Stimulated activated CD4-positive, alpha-beta T cell treated with anti-CD3 and anti-CD28 coated beads, Interleukin-4, amount 100 ng/mL, for 48 hours (primary cell): Measurements from ENCODE around the gene NR2F1.

Source experiments
- DNase-seq, 2 donors: peaks; one replicate each; pipeline ENCODE4 v3.0.0-alpha.2; 2020; ENCODE audit warnings: low read depth in 2 of 2

Gene NR2F1

DNA sequence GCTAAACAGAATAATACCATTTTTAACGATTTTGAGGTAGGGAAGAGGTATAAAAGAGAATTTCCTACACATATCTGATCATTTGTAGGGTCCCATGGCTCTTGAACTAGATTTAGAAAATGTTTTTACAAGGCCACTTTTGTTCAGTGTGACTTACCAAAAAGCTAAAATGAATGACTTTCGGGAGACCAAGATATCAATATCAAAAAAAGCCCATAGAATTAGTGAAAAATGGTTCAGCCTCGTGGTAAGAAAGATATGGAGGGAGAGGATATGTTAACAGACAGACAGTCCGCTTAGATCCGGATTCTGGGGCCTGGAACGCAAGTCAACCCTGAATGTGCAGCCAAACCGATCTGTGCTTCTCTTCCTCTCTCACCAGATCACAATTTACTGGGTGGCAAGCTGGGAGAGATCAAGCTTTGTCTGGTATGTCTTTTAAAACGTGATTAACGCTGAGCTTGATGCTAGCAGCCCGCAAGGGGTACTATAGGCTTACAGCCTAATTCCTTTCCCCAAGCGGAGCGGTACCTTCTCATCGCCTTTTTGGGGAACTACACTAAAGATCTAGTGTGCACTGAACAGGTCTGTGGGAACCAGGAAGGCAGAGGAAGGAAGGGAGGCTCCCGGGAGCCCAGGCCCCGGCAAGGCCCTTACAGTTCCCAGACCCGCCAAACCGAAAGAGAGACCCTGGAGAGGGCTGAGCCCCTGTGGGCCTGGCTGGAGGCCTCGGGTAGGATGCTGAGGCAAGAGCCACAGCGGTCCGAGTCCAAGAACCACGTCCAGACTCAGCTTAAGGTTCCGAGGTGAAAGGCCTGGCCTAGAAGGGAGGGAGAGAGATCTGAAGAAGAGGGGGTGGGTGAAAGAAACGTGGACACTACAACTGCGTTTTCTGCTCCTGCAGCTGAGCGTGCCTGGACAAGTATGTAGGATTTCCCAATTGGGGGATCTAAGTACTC, 4.9 kb upstream of the NR2F1 start:
- DNase-seq: no peak

DNA sequence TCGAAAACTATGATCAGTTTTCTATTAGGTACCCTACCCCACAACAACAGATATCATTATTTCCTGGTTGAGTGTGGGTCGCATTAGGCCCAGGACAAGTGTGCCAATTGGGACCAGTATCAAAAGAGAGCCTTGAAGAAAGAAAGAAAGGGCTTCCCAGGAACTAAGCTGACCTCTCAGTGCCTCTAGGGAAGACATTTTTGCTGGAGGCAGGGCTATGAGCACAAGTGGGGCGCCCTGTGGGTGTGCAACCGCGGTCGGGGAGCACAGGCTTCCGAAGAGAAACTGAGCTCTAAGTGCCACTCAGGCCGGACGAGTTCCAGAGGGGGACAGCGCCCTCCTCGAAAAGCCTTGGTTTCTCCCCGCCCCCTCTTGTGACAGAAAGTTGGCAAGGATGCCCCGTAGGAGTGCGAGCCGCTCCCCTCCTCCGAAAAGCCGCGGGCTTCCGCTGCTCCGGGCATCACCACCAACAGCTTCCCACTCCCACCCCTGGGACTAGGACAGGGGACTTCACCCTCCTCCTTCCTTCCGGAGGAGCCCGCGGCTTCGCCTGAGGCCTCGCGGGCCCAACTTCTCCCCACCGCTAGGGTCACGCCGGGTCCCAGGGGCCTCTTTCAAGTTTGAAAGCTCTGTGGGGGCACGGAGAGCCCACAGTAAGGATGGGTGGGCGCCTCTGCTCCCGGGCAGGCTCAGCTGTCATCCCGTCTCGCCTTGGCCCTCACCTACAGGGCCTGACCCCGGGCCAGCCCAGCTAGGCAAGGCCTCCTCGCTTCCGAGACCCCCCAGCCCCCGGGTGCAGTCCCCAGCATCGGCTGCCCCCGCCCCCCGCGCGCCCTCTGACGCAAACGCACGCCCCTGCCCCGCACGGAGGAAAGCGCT, 4.0 kb upstream of the NR2F1 start:
- DNase-seq: no peak

DNA sequence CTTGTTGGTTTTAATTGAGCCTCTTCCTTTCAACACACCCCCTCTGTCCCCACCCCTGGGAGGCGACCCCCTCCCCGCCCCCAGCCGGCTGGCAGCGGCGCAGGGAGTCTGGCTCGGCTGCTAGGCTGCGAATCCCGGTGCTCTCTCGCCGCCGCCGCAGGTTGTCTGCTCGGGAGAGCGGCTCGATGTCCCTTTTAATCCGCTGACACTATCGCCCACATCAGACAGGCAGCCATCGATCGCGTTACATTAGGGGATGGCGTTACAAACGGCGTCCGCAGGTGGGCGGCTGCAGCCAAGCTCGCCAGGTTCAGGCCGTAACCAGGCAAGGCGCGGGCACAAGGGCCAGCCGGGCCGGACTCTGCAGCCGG, 3.3 kb upstream of the NR2F1 start:
- DNase-seq: no peak

DNA sequence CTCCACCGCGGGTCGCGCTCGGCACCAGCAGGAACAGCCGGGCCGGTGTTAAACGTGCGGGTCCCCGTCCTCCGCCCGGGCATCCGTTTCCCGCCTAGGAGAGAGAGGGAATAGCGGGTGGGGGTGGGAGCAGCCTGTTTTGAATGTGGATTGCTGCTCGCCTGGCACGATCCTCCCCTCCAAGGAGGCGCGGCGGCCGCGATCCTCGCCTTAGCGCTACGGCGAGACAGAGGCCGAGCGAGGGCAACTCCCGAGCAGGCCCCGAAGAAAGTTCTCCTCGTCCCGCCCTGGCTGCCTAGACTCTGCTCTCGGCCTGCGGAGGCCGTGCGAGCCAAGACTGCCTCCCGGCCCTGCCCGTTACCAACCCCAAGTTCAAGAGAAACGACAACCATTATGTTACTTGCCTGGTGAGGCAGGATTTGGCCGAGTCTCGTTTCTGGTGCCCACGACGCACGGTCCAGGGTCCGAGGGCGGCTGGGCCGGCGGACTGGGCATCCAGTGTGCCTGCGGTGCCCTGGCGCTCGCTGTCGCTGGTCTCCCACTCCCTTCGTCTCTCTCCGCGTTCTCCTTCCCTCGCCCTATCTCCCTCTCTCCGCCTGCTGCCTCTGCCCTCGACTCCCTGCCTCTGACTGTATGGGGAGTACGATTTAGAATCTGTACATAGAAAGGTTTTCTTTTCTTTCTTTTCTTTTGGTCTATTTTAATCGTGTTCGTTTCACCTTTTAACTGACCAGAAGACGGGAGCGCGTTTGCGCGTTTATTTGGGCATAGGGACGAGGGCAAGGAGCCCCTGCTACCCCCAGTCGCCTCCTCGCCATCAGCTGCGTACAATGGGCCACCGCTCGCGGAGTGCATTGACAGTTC, 2.7 kb upstream of the NR2F1 start:
- no peak for DNase-seq

DNA sequence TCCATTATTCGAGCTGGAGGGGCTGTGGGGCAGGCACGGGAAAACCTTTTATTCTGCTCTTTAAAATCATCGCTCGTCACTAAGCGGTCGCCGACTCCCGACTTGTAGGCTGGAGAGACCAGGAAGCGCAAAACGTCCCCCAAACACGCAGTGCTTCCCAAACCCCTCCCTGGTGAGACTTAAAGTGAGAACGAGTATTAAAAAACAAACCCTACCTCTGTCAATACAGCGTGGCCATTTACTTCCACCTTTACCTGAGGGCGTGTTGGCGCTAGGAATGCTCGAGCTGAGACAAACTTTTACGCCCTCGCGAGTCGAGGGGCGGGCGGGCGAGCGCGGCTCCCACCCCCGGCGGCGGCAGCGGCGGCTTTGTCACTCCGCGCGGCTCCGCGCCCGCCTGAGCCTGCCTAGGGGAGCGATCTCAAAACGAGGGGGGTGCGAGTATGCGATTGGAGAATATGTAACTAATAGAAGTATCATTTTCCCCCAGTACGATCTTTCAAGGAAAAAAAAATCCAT, 2.0 kb upstream of the NR2F1 start, which contains the start of gene NR2F1-AS1:
Gene NR2F1-AS1, minus strand, starts transcription at position 293 of the 519 bp plus-strand sequence.
- no peak for DNase-seq

DNA sequence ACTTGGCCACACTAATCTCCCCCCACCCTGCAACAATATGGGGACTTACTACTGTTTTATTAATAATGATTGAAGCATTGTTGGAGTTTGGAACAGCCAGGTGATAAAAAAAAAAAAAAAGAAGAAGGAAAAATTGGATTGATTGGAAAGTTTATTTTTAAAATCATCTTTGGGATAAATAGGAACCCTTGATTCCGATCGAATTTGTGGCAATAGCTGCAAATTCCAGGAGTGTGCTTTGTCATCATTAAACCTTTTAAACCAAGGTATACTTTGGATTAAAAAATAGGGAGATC, 907 bp upstream of the NR2F1 start:
- DNase-seq: no peak

DNA sequence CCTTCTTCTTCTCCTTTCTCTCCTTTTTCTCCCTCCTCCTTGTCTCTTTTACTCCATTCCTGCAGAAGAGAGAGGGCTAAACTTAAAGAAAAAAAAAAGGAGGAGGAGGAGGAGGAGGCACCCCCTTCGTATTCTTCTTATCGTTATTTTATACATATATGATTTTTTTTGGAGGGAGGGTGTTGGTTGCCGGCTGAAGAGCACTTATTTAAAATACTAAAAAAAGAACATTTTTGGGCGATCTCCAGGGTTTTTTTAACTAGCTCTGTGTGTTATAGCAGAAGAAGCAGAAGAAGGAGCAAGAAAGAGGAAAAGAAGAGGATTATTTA, 381 bp downstream of the NR2F1 start:
- no peak for DNase-seq

DNA sequence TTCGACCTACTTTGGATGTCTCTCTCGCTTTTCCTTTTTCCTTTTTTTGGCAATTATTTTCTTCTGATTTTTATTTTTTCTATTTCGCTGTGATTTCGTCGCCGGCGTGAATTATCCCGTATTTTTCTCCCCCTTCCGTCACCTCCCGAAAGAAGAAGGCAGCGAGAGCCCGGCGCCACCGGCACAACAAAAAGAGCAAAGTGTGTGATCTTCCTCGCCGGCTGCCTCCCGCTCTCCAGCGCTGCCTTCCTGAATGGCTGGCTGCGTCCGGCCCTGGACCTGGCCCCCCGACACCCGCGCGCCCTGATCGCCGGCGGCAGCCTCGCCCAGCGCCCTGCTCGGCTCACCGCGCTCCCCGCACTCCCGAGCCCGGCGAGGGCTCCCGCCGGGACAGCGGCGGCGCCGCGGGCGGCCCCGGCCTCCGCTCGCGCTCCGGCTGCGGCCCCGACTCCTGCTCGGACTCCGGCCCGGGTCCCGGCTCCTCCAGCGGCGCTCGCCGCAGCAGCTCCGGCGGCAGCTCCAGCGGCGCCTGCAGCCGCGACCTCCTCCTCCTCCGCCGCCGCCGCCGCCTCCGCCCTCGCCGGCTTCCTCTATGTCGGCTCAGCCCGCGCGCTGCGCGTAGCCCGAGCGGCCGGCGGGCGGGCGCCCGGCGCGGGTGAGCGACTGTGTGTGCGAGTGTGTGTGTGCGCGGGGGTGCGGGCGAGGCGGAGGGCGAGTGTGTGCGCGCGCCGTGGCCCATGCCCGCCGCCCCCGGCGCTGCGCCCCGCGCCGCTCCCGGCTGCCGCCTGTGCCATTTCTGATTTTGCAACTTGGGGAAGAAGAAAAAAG, 960 bp downstream of the NR2F1 start:
- no peak for DNase-seq

DNA sequence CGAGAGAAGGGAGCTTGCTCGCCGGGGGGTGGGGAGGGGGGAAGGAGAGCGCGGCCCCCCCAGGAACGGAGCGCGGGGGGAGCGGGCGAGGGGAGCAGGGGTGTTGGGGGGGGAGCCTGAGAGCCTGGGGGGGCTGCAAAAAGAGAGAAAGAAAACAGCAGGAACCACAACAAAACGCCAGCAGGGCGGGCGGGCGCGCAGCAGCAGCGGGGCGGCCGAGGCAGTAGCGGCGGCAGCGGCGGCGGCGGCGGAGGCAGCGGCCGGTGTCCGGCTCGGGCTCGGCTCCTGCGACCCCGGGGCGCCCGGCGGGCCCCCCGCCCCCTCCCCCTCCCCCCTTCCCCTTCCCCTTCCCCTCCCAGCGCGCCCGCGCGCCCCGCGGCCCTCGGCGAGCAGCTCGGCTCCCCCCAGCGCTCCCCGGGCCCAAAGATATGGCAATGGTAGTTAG, 1.6 kb downstream of the NR2F1 start:
- no peak for DNase-seq

DNA sequence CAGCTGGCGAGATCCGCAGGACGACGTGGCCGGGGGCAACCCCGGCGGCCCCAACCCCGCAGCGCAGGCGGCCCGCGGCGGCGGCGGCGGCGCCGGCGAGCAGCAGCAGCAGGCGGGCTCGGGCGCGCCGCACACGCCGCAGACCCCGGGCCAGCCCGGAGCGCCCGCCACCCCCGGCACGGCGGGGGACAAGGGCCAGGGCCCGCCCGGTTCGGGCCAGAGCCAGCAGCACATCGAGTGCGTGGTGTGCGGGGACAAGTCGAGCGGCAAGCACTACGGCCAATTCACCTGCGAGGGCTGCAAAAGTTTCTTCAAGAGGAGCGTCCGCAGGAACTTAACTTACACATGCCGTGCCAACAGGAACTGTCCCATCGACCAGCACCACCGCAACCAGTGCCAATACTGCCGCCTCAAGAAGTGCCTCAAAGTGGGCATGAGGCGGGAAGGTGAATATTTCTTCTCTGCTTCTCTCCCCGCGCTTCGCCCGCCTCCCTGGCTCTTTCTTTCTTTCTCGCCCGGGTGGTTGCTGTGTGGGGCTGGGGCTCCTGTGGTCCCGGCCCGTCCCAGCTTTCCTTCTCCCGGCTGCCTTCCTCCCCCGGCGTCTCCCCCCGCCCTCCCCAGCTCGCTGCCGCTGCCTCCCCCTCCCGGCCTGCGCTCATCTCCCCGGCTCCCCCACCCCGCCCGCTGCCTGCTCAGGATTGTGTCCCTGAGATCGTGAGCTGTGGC, 2.2 kb downstream of the NR2F1 start:
- DNase-seq: no peak

DNA sequence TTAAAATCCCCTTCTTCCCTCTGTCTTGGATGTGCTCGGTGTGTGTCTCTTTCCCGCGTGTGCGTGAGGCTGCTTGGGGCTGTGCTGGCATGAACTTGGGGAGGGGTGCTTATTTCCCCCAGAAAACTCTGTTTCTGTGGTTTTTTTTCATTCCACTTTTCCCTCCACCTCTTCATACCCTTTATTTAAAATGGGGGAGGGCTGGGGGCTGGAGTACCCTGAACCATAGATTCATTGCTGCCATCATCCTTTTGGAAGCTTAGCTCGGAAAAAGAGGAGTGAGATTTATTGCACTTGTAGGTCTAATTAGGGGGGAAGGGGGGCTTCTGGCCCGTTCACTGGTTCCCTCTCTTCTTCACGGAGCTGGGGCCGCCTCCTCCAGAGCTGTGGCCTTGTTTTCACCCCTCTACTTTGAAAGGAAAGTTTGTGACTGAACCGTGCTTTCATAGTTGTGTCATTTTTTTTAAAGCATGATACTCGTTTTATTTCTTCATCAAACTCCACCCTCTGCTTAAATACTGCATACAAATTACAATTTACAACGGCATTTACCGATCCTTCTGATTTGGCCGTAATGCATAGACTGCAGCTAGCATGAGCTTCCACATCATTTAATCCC, 2.9 kb downstream of the NR2F1 start:
- DNase-seq: no peak

DNA sequence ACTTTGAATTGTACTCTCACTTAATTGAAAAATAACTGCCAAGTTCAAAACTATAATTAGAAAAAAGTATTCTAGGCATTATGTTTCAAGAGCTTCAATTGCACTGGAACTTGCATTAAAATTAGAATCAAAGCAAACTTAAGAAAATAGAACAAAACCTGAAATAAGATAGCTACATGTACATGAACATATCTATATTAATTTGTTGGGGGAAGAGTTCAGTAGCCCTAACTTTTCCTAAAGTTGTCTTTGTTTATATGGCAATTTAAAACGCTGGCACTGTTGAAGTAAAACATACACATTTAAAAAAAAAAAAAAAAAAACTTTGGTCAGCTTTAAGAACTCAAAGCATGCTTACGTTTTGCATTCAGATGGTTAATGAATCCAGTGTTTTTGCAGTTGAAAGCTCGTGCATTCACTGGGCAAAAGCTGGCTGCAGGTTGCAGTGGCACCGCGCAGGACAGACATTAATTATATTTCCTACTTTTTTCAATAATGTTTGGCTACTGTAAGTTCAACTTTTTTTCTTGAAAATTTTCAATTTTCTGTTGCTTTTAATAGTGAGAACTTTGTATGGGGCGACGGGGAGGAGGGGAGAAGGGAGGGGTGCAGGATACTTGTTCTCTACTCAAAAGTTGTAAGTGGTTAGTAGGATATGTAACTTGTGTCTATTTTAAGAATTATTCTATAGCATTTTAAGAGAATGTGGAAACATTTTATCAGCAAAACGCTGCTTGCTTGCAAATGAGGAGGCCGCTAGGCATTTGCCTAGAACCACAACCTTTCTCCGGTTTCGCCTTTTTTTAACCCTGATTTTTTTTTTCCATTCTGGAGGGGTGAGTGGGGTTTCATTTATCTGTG, 3.9 kb downstream of the NR2F1 start:
- no peak for DNase-seq

DNA sequence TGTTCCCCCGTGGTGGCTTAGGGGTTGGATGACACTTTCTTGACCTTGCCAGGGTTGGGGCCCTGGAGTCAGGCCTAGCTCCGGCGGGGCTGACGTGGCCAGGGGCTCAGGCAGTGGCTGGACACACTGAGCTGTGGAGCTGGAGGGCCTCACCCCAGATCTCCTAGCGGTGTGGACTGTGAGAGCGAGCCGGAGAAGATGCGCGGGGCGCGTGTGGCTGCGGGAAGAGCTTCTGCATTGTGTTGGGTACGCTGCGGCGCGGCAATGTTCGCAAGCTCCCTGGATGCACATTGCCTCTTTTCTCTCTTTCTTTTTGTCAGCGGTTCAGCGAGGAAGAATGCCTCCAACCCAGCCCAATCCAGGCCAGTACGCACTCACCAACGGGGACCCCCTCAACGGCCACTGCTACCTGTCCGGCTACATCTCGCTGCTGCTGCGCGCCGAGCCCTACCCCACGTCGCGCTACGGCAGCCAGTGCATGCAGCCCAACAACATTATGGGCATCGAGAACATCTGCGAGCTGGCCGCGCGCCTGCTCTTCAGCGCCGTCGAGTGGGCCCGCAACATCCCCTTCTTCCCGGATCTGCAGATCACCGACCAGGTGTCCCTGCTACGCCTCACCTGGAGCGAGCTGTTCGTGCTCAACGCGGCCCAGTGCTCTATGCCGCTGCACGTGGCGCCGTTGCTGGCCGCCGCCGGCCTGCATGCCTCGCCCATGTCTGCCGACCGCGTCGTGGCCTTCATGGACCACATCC, 4.8 kb downstream of the NR2F1 start:
- DNase-seq: no peak

DNA sequence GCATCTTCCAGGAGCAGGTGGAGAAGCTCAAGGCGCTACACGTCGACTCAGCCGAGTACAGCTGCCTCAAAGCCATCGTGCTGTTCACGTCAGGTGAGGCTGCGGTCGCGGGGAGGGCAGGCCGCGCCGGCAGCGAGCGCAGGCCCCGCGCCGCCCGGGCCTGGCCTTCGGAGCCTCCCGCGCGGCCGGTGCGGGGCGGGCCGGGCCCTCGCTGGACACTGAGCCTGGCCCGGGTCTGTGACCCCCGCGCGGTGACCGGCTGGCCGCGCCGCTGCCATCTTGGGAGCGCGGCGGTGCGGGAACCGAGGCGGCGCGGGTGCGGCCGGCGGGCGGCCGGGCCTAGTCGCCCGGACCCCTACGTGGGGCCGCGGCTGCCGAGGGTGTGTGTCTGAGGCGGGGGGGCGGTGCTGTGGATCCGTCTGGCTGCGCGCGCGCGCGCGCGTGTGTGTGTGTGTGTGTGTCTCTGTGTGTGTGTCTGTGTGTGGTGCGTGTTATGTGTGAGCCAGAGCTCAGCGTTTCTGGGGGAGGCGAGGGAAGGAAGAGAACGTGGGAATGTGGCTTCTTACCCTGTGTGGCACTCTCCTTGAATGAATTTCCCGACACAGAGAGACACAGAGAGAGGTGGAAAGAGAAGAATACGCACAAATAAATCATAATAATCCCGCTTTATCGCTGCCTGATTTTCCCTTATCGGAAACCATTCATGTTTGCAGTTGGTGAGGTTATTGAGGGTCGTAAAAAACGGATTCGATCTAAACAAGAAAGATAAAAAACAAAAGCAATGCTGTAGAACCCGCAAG, 5.5 kb downstream of the NR2F1 start:
- DNase-seq: no peak

DNA sequence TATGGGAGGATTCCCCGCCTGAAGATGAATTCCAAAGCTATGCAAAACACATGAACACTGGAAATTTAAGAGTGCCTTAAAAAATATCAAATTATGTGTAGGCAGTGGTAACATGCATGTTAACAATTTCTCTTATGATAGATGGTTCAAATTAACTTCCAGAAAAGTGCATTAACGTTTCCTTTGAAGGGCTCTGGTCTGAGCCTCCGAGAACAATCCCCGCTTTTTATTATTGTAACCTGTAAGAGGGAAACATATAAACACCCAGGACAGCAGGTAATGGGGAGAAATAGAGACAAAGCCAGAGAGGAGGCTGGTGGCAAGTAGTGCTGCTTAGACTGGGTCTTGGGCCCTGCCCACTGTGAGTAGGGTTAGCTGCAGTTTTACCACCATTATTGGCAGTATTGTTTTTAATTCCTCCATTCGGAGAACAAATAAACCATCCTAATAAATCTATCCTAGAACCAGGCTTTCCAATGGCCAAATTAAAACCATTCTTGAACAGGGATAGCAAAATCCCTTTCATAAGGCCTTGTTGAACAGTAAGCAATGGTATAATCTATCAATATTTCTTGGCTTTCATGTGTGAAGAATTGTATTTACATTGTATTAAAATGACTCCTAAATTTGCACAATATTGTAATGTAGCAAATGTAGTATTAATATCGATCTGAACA, 6.3 kb downstream of the NR2F1 start:
- DNase-seq: no peak

DNA sequence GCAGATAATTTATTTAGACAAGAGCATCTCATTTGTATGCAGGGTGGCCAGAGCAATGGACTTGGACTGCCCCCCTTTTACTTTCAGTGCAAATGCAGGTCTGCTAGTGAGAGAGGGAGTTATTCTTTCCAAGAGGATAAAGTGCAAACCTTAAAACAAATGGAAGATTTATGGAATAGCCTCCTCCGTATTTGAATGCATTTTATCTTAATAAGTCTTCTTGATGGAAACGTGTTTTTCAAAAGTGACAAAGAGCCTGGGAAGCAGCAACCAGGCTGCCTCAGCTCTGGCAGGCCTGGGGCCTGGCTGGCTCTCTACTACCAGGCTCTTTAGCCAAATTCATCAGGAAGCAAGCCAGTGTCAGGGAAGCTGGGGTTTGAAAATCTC, 6.8 kb downstream of the NR2F1 start:
- no peak for DNase-seq

DNA sequence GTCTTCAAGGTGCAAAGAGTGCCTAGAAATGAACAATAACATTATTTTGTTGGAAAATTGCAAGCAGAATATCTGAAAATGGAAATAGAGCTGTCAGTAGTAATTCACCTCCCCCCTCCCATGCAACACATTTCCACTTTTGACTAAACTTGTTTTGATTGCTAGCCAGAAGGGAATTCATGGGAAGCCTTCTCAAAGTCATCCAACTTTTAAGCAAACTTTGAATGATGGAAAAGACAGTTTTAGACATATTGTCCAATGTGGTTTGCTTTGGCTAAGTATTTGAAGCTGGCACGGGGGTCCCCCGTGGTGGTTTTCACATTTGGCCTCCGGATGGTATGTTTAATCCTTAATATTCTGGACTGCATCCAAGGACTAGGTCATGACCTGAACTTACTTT, 7.5 kb downstream of the NR2F1 start:
- DNase-seq: no peak
